Measurements from ENCODE around the gene TMEM205.

The TMEM205 gene

DNA sequence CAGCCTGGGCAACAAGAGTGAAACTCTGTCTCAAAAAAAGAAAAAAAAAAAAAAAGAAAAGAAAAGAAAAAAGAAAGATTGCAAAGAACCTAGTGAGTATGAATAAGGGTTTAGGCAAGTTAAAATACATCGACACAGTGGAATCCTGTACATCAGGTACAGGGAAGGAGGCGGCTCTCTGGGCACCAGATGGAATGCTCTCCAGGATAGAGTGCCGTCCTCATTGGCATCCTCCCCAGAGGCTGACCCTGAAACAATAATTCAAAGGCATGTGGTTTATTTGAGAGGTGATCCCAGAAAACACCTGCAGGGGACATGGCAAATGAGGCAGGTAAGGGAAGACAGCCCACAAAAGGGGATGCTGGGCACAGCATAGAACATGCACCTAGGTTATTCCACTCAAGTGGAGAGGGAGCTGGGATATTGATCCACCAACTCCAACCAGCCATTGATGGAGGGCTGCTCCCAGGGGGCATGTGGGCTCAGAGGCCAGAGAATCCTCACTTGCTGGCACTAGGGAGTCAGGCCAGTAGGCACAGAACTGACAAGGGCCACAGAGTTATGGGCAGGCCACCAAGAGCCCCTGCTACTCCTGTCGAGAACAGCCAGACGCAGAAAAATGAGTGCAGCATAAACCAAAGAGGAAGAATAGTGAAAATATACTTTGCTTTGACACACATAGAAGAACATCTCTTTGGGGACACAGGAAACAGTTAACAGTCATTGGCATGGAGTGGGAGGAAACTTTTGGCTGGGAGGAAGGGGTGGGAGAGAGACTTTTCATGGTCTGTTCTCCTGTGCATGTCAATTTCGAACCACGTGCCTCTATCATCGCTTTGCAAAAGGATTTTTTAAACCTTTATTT lies 45.9 kb downstream of the TMEM205 start:
- DNase-seq (ENCODE audit: low spot score): no peak

DNA sequence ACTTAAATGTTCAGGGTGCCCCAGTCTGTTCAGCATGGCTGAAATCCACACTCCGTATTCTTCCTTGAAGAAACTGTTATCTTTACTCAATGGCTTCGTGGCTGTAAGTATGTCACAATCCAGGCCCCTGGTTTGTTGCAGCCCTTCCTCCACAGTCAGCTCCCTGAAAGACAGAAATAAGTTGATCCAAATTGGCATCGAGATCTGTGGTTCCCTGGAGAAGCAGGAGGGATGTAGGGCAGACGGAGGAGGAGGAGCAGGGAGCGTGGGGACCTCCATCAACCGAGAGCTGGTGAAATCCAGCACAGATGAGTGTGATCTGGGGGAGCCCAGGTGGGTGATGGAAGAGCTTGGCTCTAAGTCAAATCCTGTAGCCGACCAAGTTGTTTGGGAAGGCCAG lies 49.8 kb downstream of the TMEM205 start:
- DNase-seq (ENCODE audit: low spot score): no peak

DNA sequence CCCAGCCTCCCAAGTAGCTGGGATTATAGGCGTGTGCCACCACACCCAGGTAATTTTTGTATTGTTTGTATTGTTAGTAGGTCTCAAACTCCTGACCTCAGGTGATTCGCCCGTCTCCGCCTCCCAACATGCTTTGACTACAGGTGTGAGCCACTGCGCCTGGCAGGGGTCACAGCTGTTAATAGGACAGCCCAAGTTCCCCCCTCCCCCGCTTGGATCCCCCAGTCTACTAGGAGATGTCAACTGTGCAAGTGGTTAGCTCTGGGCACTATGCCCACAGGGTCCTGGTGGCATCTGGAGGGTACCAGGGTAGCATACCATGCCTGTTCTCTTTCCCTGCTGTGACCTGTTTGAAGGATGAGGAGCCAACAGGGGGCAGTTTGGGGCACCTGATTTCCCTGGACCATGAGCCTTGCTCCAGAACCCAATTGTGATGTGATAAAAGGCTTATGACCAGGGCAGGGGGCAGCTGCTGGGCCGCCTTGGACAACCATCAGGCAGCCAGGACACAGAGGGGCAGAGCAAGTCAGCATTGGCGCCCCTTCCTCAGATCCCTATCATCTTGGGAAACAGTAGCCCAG lies 50.3 kb downstream of the TMEM205 start, which contains the start of gene TSPAN16:
TSPAN16 (plus strand) TSS at position 496 of the 581 bp plus-strand sequence. CDS start 138 bp downstream, outside the sequence.
- DNase-seq (ENCODE audit: low spot score): no peak

DNA sequence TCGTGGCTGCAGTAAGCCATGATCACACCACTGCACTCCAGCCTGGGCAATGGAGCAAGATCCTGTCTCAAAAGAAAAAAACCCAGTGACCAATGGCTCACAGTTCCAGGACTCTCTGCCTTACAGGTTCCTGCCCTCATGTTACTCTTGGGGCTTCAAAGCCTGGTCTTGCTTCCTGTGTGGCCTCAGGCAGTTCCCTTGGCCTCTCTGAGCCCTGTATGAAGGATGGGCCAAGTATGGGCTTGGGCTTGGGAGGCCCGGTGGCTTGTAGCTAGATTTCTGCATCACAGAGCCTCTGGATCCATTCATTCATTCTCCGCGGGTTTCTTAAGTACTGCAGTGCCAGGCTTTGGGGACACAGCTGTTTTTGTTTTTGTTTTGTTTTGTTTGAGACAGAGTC lies 50.9 kb downstream of the TMEM205 start:
- DNase-seq (ENCODE audit: low spot score): no peak

DNA sequence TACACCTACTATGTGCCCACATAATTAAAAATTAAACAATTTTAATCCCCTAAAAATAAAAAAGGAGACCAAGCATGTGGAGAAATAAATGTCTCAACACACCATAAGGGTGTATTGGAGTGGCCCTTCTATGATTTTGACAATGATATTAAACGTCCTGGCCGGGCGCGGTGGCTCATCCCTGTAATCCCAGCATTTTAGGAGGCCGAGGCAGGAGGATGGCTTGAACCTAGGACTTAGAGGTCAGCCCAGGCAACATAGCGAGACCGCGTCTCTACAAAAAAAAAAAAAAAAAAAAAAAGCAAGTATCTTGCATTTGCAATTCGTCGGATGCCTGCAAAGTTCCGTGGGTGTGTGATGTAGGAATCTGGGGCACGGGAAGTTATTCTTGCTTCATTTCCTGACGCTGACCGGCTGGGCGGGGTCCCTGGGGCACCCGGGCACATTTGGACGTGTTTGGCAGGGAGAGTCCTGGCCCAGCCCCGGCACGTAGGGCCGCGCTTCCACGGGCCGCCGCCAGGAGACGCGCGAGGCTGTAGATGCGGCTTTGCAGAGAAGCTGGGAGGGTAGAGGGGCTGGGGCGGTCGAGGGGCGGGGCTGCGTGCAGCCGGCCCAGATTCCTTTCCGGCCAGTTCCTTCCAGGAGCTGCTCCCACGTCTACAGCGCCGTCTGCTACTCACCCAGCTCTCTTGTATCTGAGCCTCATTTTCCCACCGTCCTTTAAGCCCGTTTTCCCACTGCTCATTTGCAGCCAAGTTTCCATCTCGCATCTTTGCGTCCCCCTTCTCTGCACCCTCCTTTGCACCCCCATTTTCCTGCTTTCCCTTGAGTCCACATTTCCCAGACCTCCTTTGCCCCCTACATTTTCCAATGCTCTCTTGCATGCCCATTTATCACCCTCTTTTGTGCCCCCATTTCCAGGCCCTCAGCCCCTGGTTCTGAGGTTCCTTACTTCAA lies 52.4 kb downstream of the TMEM205 start:
- peak; percentile 89 for DNase-seq (ENCODE audit: low spot score)

Data from NAMALWA (cell line).